ENCODE results near the gene TTI1. TPM values are rescaled to one million over a fixed set of nuclear protein-coding genes. Genes with fewer than 3 reads are reported as not detected.
"Not testable (repeated sequence)": the region's sequence is repeated elsewhere in the genome, so short reads cannot be mapped to it uniquely, and the experiment has no call there.

Gene TTI1
- total RNA-seq, 1 donor from 2014 or later, result 8.1 TPM

DNA sequence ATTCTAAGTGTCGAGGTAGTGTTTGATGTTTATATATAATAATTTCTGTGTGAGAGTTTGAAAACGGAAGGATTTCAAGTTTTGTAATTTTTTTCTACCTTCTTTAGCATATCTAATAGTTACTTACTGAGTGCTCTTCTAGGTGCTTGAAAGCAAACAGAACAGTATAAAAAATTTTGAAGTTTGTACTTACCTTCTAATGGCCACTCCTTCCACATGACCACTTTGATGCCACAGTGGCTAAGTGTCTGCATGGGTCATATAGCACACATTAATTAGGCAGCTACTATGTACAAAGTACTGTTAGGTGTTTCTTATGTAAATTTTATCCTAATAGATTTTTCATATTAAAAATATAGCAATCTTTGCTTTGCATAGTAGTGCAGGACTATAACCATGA, 21.4 kb upstream of the TTI1 start:
- no peak for ATAC-seq

DNA sequence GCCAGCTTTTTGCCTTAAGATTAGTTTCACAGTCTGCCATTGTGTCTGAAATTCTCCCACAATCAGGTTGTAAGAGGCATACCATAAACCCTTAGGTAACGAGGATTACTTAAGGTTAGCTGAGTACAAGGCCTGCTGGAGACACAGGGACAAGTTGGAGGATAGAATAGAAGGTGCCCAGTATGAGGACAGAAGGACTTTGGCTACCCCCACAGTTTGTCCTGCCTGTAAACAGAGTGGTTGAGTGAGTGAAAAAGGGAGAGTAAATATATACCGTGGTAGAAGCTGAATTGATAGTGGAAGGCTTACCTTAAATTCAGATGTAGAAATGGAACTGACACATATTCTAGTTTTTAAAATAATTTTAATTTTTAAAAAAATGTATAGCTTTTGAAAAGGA, 19.6 kb upstream of the TTI1 start:
- no peak for ATAC-seq

DNA sequence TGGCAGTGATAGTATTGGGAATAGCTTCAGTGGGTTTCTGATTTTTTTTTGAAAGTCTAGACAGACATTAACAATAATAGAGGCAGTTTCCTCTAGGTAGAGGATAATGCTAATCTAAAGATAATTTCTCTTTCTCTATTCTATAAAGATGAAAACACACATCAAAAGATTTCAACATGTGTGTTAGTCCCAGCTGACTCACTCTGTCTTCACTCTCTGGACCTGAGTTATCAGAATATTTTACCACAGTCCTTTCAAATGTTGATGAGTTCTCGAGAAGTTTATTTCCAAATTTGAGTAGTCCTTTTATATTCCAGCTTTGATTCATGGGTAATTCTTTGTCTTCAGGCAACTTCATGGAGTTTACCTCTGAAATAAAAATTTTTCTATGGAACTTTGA, 17.4 kb upstream of the TTI1 start:
- no peak for ATAC-seq

DNA sequence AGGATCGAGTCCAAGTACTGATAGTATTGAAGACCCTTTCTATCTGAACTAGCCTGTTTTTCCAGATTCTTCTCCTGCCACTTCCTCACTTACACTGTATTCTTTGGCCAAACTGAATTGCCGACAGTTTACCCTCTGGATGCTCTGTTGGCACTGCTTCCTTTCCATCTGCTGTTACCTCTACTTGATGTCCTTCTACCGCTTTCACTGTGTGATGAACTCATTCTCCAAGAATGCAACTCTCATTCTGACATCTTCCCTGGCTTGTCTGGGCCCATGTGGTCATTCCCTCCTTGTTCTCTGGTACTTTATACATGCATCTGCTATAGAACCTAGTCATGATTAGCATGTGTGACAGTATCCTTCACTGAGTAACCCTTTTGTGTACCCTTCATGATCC, 16.5 kb upstream of the TTI1 start:
- peak; percentile 45 for ATAC-seq

DNA sequence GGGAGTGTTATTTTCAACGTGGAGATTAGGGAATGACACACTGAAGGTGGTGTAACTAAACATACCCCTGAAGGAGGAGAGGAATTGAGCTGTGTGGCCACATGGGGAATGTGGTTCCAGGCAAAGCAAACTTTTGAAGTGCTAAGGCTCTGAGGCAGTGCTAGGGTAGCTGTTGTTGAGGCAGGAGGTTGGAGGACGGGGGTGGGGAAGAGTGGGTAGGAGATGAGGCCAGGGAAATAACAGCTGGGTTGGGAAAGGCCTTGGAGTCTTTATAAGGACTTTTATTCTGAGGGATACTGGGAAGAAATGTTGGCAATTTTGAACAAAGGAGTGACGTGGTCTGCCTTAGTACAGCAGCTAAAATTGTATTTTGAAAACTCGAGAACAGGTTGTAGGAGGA, 13.3 kb upstream of the TTI1 start:
- no peak for ATAC-seq

DNA sequence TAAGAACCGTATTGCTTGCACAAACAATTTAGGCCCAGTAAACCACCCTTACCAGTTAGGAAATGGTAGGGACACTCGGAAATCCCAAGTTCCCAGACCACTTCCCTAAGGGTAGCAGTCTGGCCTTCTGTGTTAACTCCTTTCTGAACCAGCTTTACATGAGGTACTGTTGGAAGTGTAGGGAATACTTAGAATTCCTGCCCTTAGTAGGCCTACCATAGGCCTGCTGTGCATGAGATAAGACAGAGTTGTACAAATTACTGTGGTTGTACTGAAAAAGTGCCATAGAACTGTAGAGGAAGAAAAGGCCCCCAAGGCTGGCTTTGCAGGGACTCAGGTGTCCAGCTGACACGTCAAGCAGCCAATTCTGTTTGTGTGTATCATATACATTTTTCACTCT, 11.4 kb upstream of the TTI1 start:
- ATAC-seq, result no peak

DNA sequence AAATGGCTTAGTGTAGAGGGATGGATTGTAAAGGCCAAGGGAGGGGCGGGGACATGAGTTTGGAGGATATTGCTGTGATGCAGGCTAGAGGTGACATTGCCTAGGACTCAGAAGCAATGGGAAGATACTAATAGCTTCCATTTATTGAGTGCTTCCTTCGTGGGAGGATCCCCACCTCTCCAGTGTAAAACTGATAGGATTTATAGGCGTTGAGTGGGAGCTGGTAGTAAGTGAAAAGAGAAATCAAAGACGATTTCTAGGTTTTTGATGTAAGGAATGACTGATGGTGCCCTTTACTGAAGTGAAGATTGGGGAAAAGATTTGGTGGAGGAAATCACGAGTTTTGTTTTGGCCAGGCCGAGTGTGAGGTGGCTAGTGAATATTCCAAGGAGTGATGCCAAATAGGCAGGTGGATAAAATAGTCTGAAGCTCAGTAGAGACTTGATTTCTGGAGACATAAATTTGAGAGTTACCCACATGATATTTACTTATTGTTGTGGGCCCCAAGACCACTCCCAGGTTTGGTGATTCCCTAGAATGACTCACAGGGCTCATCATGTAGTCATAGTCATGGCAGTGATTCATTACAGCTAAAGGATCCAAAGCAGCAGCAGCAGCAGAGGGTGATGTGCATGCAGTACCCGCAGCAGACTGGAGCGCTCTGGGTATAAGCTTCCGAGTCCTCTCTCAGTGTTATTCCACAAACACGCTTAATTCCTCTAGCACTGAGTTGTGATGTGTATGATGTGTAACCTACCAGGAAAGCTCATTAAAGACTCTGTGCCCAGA, 10.4 kb upstream of the TTI1 start:
- ATAC-seq, result peak; percentile 93

DNA sequence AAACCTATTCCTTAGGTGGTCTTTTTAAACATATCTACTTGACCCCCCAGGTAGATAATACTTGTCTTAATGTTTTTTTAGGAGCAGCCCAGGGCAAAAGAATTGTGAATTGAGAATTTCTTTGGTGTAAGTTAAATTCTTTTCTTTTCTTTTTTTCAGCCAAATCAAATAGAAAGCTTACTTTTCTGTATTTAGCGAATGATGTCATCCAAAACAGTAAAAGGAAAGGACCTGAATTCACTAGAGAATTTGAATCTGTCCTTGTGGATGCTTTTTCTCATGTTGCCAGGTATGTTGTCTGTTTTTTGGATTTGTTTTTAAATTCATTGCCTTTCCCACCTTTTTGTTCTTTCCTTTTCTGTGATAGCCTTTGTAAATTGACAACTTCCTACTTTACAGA, 7.0 kb upstream of the TTI1 start:
- ATAC-seq, result no peak

DNA sequence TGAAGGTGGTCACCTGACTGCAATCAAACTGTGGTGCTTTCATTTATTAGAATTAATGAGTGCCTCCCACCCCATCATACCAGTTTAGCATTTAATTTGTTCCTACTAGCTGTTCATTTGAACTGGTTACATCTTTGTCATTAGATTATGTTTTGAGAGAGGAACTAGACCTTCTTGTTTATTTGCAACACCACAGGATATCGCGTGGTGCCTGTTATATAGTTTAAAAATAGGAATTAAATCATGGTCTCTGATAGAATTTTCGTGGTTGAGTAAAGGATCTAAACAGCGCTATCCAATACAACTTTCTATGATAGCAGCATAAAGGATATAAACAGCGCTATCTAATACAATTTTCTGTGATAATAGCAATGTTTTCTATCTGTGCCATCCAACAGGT, 3.1 kb upstream of the TTI1 start:
- ATAC-seq, result no peak

DNA sequence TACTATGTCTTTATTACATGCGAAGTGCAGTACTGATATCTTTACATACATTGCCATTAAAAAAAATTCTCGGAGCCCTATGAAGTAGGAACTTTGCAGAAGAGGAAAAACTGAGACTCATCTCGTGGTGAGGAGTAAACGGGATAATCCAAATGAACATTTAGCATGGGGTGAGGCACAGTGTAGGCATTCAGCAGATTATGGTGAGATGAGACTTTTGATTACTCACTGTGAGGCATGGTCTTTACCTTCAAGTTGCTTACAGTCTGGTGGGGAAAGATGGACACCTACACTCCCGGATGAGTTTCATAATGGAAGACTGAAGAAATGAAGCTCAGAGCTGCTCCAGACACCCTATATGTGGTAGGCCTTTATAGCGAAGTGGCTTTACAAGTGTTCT, 1.7 kb upstream of the TTI1 start:
- ATAC-seq, result no peak

DNA sequence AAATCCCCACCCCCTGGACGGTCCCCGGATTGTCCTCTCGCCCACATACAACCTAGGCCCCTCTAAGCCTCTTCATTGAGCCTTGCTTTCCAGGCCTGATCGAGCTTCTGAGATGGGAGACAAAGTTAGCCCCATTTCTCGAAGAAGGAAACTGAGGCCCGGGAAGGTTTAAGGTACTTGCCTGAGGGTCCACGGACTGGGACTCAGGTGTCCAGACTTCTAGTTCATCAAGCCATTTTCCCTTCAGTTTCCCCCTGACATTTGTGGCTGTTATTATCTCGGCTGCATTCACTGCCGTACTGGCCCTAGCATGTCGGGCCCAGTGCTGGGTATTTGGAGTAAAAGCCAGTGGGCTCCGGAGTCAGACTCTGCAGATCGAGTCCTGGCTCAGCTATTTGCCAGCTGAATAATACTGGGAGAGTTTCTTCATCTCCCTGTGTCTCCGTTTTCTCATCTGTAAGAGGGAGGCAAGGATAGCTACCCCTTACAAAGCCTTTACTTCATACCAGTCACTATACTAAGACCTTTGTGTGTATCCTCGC, 923 bp upstream of the TTI1 start:
- no peak for ATAC-seq

DNA sequence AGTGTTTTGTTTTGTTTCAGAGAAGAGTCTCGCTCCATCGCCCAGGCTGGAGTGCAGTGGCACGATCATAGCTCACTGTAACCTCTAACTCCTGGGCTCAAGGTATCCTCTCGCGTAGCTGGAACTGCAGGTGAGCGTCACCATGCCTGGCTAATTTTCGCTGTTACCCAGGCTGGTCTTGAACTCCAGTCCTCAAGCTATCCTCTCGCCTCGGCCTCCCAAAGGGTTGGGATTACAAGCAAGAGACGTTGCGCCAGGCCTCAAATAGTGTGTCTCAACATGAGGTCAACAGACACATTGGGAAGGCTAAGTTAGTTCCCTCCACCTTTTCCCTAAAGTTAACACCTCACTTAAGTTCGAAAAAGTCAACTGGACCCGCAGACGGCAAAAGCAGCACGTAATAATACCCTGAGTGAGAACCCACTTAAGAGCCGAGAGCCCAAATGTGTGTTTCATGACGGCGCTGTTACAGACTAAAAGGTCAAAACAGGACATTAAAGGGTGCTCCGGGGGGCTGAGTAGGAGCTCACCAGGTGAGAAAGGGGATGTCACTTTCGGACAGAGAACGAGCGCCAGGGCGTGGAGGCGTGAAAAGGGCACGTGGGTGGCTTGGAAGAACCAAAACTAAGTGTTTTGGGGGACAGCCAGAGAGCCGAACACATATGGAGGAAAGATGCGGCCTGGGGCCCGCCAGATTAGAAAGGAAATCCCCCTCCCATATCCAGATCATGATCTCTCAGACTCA, 499 bp downstream of the TTI1 start:
- ATAC-seq, result peak; percentile 49

DNA sequence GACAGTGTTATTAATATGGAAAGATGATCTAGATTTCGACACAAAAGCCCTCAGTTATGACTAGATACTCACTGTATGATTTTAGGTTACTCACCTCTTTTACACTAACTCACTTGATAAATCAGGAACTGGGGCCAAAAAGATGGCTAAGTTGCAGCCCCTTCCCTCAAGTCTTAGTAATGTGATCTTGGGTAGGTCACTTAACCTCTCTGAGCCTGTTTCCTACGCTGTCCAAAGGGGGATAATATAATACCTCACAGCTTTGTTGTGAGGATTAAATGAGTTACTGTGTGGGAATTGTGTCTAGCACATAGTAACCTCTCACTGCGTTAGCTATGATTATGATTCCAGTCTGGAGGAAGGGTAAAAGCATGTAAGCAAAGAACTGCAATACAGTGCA, 1.3 kb downstream of the TTI1 start:
- ATAC-seq, result no peak

DNA sequence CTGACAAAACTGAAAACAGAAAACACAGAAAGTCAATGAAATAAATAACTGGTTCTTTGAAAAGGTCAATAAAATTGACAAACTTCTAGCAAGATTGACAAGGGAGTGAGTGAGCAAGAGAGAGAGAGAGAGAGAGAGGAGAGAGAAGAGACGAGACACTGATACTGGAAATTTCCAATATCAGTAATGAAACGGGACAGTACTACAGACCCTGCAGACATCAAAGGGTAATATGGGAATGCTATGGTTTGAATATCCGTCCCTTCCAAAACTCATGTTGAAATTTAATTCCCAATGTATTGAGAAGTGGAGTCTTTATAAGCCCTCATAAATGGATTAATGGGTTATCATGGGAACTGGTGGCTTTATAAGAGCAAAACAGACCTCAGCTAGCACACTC, 3.8 kb downstream of the TTI1 start:
- no peak for ATAC-seq

DNA sequence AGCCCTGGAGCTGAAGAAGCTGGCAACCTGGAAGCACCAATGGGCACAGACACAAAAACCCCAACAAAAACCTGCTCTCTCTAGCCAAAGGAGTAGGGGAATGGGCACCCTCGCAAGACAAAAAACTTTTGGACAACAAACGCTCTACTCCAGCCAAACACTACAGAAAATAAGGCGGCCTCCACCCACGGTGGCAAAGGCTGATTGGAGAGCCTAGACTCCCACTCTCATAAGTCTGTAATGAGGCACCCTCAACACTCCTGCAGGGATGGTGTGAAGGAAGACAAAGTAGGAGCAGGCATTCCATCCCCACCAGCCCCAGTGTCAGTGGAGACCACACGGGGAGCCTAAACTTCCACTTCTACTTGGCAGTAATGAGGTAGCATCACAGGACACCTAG, 8.8 kb downstream of the TTI1 start:
- ATAC-seq, result no peak

DNA sequence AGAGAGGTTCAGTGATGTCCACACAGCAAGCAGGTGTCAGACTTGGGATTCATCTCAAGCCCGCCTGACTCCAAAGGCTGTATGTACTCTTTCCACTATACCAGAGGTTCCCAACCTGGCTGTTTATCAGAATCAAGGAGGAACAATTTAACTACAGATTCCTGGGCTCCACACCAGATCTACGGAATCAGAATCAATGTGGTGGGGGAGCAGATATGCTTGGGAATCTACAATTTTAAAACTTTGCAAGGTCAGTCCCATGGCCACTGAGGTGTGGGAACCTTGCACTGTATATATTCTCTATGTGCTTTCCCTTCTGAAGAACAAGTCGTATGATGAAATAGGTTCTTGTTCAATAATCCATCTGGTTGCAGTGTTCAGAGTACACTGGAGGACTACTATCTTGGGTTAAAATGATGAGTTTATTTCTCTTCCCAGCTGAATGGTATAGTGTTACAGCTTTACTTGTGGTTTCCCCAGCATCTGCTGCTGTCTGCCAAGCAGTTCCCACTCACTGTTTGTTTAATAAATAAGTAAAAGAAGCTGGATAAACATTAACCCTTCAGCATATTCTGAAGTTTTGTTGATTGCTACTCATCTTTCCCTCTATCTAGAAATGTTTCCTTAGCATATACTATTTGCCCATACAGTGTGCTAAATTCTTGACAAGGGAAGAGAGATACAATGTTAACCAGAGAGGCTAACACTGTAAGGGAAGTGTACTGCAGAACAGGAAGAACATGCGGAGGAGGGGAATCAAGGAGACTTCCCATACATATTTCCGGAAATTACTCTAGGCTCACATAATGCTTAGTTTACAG, 9.9 kb downstream of the TTI1 start:
- no peak for ATAC-seq

DNA sequence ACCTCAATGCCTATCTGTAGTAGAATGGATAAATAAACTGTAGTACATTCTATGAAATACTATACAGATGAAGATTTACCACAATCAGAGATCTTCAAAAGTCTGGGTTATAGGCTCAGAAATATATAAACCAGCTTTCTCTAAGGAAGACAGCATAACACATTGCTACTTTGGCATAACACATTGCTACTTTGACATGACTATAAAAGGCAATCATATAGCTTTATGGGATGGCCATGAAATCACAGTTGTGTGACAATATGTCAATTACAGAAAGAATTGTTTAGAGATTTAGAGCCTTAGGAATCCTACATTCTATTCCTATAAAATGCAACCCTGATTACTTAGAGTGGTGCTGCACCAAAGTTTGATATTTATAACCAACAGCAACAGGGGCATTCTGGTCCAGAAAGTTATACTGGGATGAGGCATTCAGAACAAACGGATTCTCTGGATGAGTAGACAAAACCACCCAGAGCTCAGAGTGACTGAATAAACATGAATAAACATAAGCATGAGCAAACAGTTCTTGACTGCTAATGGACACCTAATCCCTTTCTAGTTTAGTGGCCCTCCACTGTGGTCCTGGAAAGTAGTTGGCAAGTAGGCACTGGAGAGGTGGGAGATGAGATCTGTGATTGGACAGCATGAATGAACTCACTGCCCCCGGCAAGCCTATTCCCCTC, 12.0 kb downstream of the TTI1 start:
- no peak for ATAC-seq

DNA sequence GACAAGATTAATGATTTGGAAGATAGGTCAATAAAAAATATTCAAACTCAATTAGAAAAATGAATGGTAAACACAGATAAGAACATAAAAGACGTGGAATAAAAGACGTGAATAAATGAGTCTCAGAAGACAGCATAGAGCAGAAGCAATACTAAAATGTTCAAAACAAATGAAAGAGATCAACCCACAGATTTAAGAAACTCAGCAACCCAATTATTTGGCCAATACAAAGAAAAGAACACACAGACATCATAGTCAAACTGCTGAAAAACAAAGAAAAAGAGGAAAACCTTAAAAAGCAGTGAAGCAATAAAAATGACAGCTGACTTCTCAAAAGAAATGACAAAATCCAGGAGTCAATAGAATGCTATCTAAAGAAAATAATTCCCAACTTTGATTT, 14.9 kb downstream of the TTI1 start:
- ATAC-seq, result no peak

DNA sequence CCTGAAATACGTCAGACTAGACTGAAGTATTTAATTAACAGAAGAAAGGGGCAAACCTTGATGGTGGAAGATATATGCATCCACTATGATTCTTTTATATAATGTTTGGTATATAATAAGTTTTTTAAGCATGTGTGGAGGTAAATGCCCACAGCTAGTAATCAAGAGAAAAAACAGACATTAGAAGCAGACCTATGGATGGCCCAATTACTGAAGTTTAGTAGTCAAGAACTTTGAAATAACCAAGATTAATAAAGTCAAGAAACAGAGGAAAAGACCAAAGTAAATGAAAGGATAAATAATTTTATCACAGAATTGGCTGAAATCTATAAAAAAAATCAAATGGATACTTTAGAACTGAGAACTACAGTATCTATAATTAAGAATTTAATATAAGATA, 15.3 kb downstream of the TTI1 start:
- ATAC-seq, result no peak

DNA sequence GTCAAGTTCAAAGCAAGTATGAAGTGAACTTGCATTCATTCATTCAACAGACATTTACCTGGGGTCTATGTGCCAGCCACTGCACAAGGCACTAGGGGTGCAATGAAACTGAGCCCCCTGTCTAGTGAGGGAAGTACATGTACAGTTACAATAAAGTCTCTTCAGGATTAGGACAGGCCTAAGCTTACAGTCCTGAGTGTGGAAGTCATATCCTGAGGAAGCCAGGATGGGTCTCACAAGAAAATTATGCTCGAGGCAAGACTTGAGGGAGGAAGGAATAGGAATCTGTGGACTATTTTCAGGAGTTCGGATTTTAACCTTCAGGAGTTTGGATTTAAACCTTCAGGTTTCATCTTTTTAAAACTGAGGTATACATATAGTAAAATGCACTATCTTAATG, 19.4 kb downstream of the TTI1 start:
- no peak for ATAC-seq

DNA sequence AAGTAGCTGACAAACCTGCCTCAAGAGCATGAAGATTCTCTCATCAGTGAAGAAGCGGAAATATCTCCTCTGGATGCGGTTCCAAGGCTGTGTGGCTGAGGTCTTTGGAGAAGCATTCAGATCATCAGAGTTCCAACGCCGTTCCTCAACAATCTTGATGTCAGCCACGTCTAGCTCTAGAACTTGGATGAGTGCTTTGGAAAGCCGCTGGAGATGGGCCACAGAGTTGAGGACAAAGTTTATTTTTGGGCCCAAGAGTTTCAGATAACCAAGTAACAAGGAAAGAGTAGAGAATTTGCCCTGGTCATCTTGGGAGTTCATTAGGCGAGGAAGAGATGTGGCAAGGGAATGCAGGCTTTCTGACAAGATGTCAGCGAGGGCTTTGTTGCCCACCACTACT, 20.9 kb downstream of the TTI1 start:
- no peak for ATAC-seq

DNA sequence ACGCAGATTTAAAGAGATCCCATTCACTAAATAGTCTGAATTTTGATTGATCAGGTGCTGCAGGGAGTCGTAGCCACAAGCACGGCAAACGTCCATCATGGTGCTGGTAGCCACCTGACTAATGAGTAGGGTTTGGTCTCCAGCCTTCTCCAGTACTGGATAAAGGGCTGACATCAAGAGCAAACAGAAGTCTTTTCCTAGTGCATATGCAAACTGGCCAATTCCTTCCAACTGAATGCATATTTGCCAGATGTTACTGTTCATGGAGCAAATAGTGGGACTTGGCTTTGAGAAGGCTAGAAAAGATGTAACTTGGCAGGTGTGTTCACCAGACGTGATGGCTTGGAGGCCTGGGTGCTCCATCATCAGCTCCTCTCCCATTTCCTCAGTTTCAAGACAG, 21.6 kb downstream of the TTI1 start:
- no peak for ATAC-seq

DNA sequence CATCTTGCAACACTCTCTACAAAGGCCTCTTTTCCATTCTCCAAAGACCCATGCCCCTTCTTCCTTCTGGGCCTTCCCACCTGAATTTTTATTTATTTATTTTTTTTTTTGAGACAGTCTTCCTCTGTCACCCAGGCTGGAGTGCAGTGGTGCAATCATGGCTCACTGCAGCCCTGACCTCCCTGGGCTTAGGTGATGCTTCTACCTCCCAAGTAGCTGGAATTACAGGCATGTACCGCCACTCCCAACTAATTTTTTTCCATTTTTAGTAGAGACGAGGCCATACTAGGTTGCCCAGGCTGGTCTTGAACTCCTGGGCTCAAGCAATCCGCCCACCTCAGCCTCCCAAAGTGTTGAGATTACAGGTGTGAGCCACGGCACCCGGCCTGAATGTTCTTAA, 23.8 kb downstream of the TTI1 start:
- ATAC-seq, result not testable (repeated sequence)

Data from esophagus mucosa (tissue), 1 donor.